ENCODE measurements around the gene URI1.

URI1 gene

GRCh38 chr19:30053558-30053957 is 111.5 kb downstream of the URI1 start:
- DNase-seq (ENCODE audit: low read depth in 4 of 4, low spot score in 1 of 4), result no peak

- no peak for DNase-seq (ENCODE audit: low read depth in 4 of 4, low spot score in 1 of 4)
These were observed 112.2 kb downstream of the URI1 start for GRCh38 chr19:30054210-30054609.

GRCh38 chr19:30056580-30056979 is 114.5 kb downstream of the URI1 start:
- DNase-seq (ENCODE audit: low read depth in 4 of 4, low spot score in 1 of 4), result no peak

GRCh38 chr19:30059741-30060457 is 117.9 kb downstream of the URI1 start:
- no peak for DNase-seq (ENCODE audit: low read depth in 4 of 4, low spot score in 1 of 4)

- DNase-seq (ENCODE audit: low read depth in 4 of 4, low spot score in 1 of 4), result no peak
These were observed 118.6 kb downstream of the URI1 start for GRCh38 chr19:30060531-30061222.

GRCh38 chr19:30061223-30062064 is 119.4 kb downstream of the URI1 start:
- no peak for DNase-seq (ENCODE audit: low read depth in 4 of 4, low spot score in 1 of 4)

- DNase-seq (ENCODE audit: low read depth in 4 of 4, low spot score in 1 of 4), result no peak
These were observed 120.2 kb downstream of the URI1 start for GRCh38 chr19:30062065-30062906.

- no peak for DNase-seq (ENCODE audit: low read depth in 4 of 4, low spot score in 1 of 4)
These were observed 121.0 kb downstream of the URI1 start for GRCh38 chr19:30062907-30063649.

GRCh38 chr19:30063650-30064347 is 121.8 kb downstream of the URI1 start:
- no peak for DNase-seq (ENCODE audit: low read depth in 4 of 4, low spot score in 1 of 4)

- no peak for DNase-seq (ENCODE audit: low read depth in 4 of 4, low spot score in 1 of 4)
These were observed 122.3 kb downstream of the URI1 start for GRCh38 chr19:30064348-30064699.

GRCh38 chr19:30064771-30065494 is 122.9 kb downstream of the URI1 start:
- DNase-seq (ENCODE audit: low read depth in 4 of 4, low spot score in 1 of 4), result no peak

GRCh38 chr19:30065680-30066606 is 123.9 kb downstream of the URI1 start:
- DNase-seq (ENCODE audit: low read depth in 4 of 4, low spot score in 1 of 4), result no peak

Data from stimulated activated CD4-positive, alpha-beta T cell treated with anti-CD3 and anti-CD28 coated beads, Interleukin-1b, Interleukin-23, amount 100 ng/mL, for 24 hours (primary cell).